ENCODE data around the gene WFDC1. TPM values are rescaled to one million over a fixed set of nuclear protein-coding genes. Genes with fewer than 3 reads are reported as not detected.

The WFDC1 gene
- total RNA-seq, 1 experiment from 2014 or later, result not detected

GRCh38 chr16:84258266-84258665, 36.4 kb upstream of the WFDC1 start:
- H3K36me3 Mint-ChIP-seq (ENCODE audit: insufficient read depth, unreplicated experiment), result no peaks in the 10 kb centered on the region
- BruUV-seq (replicated peaks), result no TSS peak
- H3K27ac Mint-ChIP-seq (ENCODE audit: unreplicated experiment), result no peak overlapping the region
- no peaks in the 10 kb centered on the region for H3K4me1 ChIP-seq
- intact Hi-C loops (cut with micrococcal nuclease; ENCODE audit: unreplicated experiment), result no loop called here
- POLR2A ChIA-PET, result no interaction called here
- peaks cover 21% of the 10 kb centered on the region for H3K27me3 Mint-ChIP-seq (ENCODE audit: insufficient read depth, unreplicated experiment)
- H3K4me3 Mint-ChIP-seq (ENCODE audit: unreplicated experiment), result no peak overlapping the region
- no peaks in the 10 kb centered on the region for H3K4me1 Mint-ChIP-seq (ENCODE audit: low read depth, unreplicated experiment)
- no peaks in the 10 kb centered on the region for H3K27me3 ChIP-seq (replicated peaks; ENCODE audit: control insufficient read depth, insufficient read depth, low read length)
- CTCF ChIA-PET, result no interaction called here
- DNase-seq, result no peak
- peaks cover 30% of the 10 kb centered on the region for H3K9me3 Mint-ChIP-seq (ENCODE audit: unreplicated experiment)
- peaks cover 25% of the 10 kb centered on the region for H3K9me3 ChIP-seq
- no peak overlapping the region for H3K4me3 ChIP-seq (ENCODE audit: low read depth, low read length)
- H3K36me3 ChIP-seq (ENCODE audit: control insufficient read depth, insufficient read depth, low read length), result no peaks in the 10 kb centered on the region
- TF ChIP-seq, protein P1, sequence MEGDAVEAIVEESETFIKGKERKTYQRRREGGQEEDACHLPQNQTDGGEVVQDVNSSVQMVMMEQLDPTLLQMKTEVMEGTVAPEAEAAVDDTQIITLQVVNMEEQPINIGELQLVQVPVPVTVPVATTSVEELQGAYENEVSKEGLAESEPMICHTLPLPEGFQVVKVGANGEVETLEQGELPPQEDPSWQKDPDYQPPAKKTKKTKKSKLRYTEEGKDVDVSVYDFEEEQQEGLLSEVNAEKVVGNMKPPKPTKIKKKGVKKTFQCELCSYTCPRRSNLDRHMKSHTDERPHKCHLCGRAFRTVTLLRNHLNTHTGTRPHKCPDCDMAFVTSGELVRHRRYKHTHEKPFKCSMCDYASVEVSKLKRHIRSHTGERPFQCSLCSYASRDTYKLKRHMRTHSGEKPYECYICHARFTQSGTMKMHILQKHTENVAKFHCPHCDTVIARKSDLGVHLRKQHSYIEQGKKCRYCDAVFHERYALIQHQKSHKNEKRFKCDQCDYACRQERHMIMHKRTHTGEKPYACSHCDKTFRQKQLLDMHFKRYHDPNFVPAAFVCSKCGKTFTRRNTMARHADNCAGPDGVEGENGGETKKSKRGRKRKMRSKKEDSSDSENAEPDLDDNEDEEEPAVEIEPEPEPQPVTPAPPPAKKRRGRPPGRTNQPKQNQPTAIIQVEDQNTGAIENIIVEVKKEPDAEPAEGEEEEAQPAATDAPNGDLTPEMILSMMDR (IDR thresholded peaks at IDR 0.05; ENCODE audit: insufficient read depth in 1 of 2, low read depth in 1 of 2, low read length in 1 of 2, severe bottlenecking in 1 of 2, unreplicated experiment in 1 of 2), result no peak

DNA sequence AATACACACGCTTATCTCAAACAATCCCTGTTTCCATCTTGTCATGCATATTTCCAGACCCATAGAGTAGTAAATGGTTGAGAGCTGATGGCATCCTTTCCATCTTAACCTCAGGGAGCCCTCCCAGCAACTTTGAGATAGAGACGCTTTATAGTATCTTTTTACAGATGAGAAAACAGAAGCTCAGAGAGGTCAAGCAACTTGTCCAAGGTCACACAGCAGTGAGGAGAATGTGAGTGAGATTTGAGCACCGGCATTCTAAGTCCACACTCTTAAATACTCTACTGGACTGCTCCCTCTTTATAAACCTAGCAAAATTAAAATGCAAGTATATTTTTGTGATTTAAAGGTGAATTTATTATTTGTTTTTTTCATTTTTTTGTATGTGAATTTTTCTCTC, 35.0 kb upstream of the WFDC1 start:
- POLR2A ChIA-PET, result no interaction called here
- no peak for DNase-seq
- Mint-ChIP-seq H3K9me3 (ENCODE audit: unreplicated experiment) (peaks cover 30% of the 10 kb centered on the region), H3K36me3 (ENCODE audit: insufficient read depth, unreplicated experiment) (no peaks in the 10 kb centered on the region), H3K4me3 (ENCODE audit: unreplicated experiment) (no peak overlapping the region), H3K27me3 (ENCODE audit: insufficient read depth, unreplicated experiment) (peaks cover 22% of the 10 kb centered on the region), H3K4me1 (ENCODE audit: low read depth, unreplicated experiment) (no peaks in the 10 kb centered on the region), H3K27ac (ENCODE audit: unreplicated experiment) (no peak overlapping the region)
- Histone ChIP-seq H3K4me1 (no peaks in the 10 kb centered on the region), H3K9me3 (peaks cover 25% of the 10 kb centered on the region), H3K27me3 (replicated peaks; ENCODE audit: control insufficient read depth, insufficient read depth, low read length) (no peaks in the 10 kb centered on the region), H3K4me3 (ENCODE audit: low read depth, low read length) (no peak overlapping the region), H3K36me3 (ENCODE audit: control insufficient read depth, insufficient read depth, low read length) (no peaks in the 10 kb centered on the region)
- BruUV-seq (replicated peaks), result no TSS peak
- CTCF ChIA-PET, result no interaction called here
- TF ChIP-seq, protein P1 (IDR thresholded peaks at IDR 0.05; ENCODE audit: insufficient read depth in 1 of 2, low read depth in 1 of 2, low read length in 1 of 2, severe bottlenecking in 1 of 2, unreplicated experiment in 1 of 2), result no peak
- intact Hi-C loops (cut with micrococcal nuclease; ENCODE audit: unreplicated experiment), result no loop called here

GRCh38 chr16:84260766-84261554, 33.7 kb upstream of the WFDC1 start:
- H3K36me3 Mint-ChIP-seq (ENCODE audit: insufficient read depth, unreplicated experiment), result no peaks in the 10 kb centered on the region
- no TSS peak for BruUV-seq (replicated peaks)
- CTCF ChIA-PET, result interaction anchor here (0.7 kb wide), 1 partner anchor 74 kb away, joined by 3 read pairs; the partner anchor contains the start of gene TAF1C
- H3K4me1 ChIP-seq, result no peaks in the 10 kb centered on the region
- intact Hi-C loops (cut with micrococcal nuclease; ENCODE audit: unreplicated experiment), result no loop called here
- no peak overlapping the region for H3K27ac Mint-ChIP-seq (ENCODE audit: unreplicated experiment)
- TF ChIP-seq, protein P1 (IDR thresholded peaks at IDR 0.05; ENCODE audit: insufficient read depth in 1 of 2, low read depth in 1 of 2, low read length in 1 of 2, severe bottlenecking in 1 of 2, unreplicated experiment in 1 of 2), result no peak
- peaks cover 14% of the 10 kb centered on the region for H3K9me3 ChIP-seq
- no peaks in the 10 kb centered on the region for H3K4me1 Mint-ChIP-seq (ENCODE audit: low read depth, unreplicated experiment)
- no peak for DNase-seq
- H3K4me3 ChIP-seq (ENCODE audit: low read depth, low read length), result no peak overlapping the region
- H3K27me3 ChIP-seq (replicated peaks; ENCODE audit: control insufficient read depth, insufficient read depth, low read length), result no peaks in the 10 kb centered on the region
- no peak overlapping the region for H3K4me3 Mint-ChIP-seq (ENCODE audit: unreplicated experiment)
- H3K27me3 Mint-ChIP-seq (ENCODE audit: insufficient read depth, unreplicated experiment), result peaks cover 22% of the 10 kb centered on the region
- H3K36me3 ChIP-seq (ENCODE audit: control insufficient read depth, insufficient read depth, low read length), result no peaks in the 10 kb centered on the region
- POLR2A ChIA-PET, result no interaction called here
- peaks cover 30% of the 10 kb centered on the region for H3K9me3 Mint-ChIP-seq (ENCODE audit: unreplicated experiment)

All from Caco-2 (cell line).